ENCODE data around the gene EPHB2.
A peak's percentile ranks its signal among the peaks of the same experiment; 100 is the strongest.

Gene EPHB2

GRCh38 chr1:22780696-22781095 lies 70.1 kb downstream of the EPHB2 start:
- DNase-seq (ENCODE audit: extremely low spot score): peak; percentile 44
- ChIA-PET CTCF (no interaction called here), POLR2A (no interaction called here)
- TF ChIP-seq CTCF (IDR thresholded peaks at IDR 0.05; ENCODE audit: control extremely low read depth, extremely low read depth, low read depth, missing control alignments): no peak

- no peak for DNase-seq (ENCODE audit: extremely low spot score)
- CTCF ChIA-PET: no interaction called here
- POLR2A ChIA-PET: no interaction called here
- no peak for TF ChIP-seq CTCF (IDR thresholded peaks at IDR 0.05; ENCODE audit: control extremely low read depth, extremely low read depth, low read depth, missing control alignments)
Observed at GRCh38 chr1:22781483-22781882, 70.8 kb downstream of the EPHB2 start.

GRCh38 chr1:22782406-22782805 lies 71.8 kb downstream of the EPHB2 start:
- TF ChIP-seq CTCF (IDR thresholded peaks at IDR 0.05; ENCODE audit: control extremely low read depth, extremely low read depth, low read depth, missing control alignments): no peak
- DNase-seq (ENCODE audit: extremely low spot score): no peak
- ChIA-PET POLR2A (no interaction called here), CTCF (no interaction called here)

GRCh38 chr1:22784317-22784716 lies 73.7 kb downstream of the EPHB2 start:
- ChIA-PET POLR2A (no interaction called here), CTCF (no interaction called here)
- TF ChIP-seq CTCF (IDR thresholded peaks at IDR 0.05; ENCODE audit: control extremely low read depth, extremely low read depth, low read depth, missing control alignments): no peak
- no peak for DNase-seq (ENCODE audit: extremely low spot score)

- POLR2A ChIA-PET: no interaction called here
Observed at GRCh38 chr1:22784737-22785136, 74.1 kb downstream of the EPHB2 start.

GRCh38 chr1:22786101-22786500 lies 75.5 kb downstream of the EPHB2 start:
- TF ChIP-seq CTCF (IDR thresholded peaks at IDR 0.05; ENCODE audit: control extremely low read depth, extremely low read depth, low read depth, missing control alignments): no peak
- no peak for DNase-seq (ENCODE audit: extremely low spot score)
- CTCF ChIA-PET: interaction anchor here (1.1 kb wide), 1 partner anchor 16 kb away, joined by 3 read pairs; no protein-coding TSS in a partner anchor
- POLR2A ChIA-PET: no interaction called here

More at GRCh38 chr1:22784737-22785136, 74.1 kb downstream of the EPHB2 start:
- DNase-seq (ENCODE audit: extremely low spot score): no peak
- no peak for TF ChIP-seq CTCF (IDR thresholded peaks at IDR 0.05; ENCODE audit: control extremely low read depth, extremely low read depth, low read depth, missing control alignments)
- CTCF ChIA-PET: interaction anchor here (1.1 kb wide), 1 partner anchor 11 kb away, joined by 4 read pairs; no protein-coding TSS in a partner anchor
